Caco-2 (cell line): ENCODE results near the gene LRMDA. TPM values are rescaled to one million over a fixed set of nuclear protein-coding genes. Genes with fewer than 3 reads are reported as not detected.

Source experiments
- BruUV-seq: library from RNA; stranded (reverse); fragments of 400-500 nt; replicated peaks from 2 replicates; lab custom pipeline; 2021; lab: Mats Ljungman, UMichigan
- CTCF ChIA-PET: fragments of 300-600 bp; sonication (Branson Sonifier 250); formaldehyde crosslinking; loops from one replicate; lab custom pipeline; 2022; ENCODE audit warnings: antibody characterized with exemption; lab: Charles Lee
- POLR2A ChIA-PET: fragments of 300-600 bp; sonication (Branson Sonifier 250); formaldehyde crosslinking; loops from one replicate; lab custom pipeline; 2022; ENCODE audit warnings: antibody characterized with exemption; lab: Charles Lee
- DNase-seq, 2 experiments: peaks; one replicate each; pipeline versions ENCODE4 v3.0.0 to v3.0.0-alpha.2; 2020 to 2022
- H3K27me3 ChIP-seq: replicated peaks from 2 replicates; pipeline ENCODE4 v1.6.0; 2011; ENCODE audit warnings: low read length; ENCODE audit not compliant: control insufficient read depth, insufficient read depth
- H3K36me3 ChIP-seq: 2 replicates; pipeline ENCODE4 v1.5.1; 2011; ENCODE audit warnings: low read length; ENCODE audit not compliant: control insufficient read depth, insufficient read depth
- H3K4me1 ChIP-seq: fragments of 250-450 bp; sonication (Bioruptor Pico); 2 replicates; pipeline ENCODE4 v1.5.1; 2020; ENCODE audit warnings: mild to moderate bottlenecking
- H3K4me3 ChIP-seq: 2 replicates; pipeline ENCODE4 v1.5.1; 2011; ENCODE audit warnings: low read depth, mild to moderate bottlenecking, control low read depth, low read length
- H3K9me3 ChIP-seq: fragments of 250-450 bp; sonication (Bioruptor Pico); 2 replicates; pipeline ENCODE4 v1.5.1; 2020; ENCODE audit warnings: mild to moderate bottlenecking, moderate library complexity
- H3K27ac Mint-ChIP-seq: one replicate; pipeline ENCODE4 v1.8.0; 2022; ENCODE audit warnings: mixed read lengths; ENCODE audit not compliant: unreplicated experiment
- H3K27me3 Mint-ChIP-seq: one replicate; pipeline ENCODE4 v1.8.0; 2022; ENCODE audit warnings: mixed read lengths; ENCODE audit not compliant: insufficient read depth, unreplicated experiment
- H3K36me3 Mint-ChIP-seq: one replicate; pipeline ENCODE4 v1.8.0; 2022; ENCODE audit warnings: mild to moderate bottlenecking, mixed read lengths; ENCODE audit not compliant: insufficient read depth, unreplicated experiment
- H3K4me1 Mint-ChIP-seq: one replicate; pipeline ENCODE4 v1.8.0; 2022; ENCODE audit warnings: low read depth, mixed read lengths; ENCODE audit not compliant: unreplicated experiment
- H3K4me3 Mint-ChIP-seq: one replicate; pipeline ENCODE4 v1.8.0; 2022; ENCODE audit warnings: mild to moderate bottlenecking, moderate library complexity, mixed read lengths; ENCODE audit not compliant: unreplicated experiment
- H3K9me3 Mint-ChIP-seq: one replicate; pipeline ENCODE4 v1.8.0; 2022; ENCODE audit warnings: mixed read lengths; ENCODE audit not compliant: unreplicated experiment
- CTCF ChIP-seq, 2 experiments: fragments of 200-600 bp in 1 of 2; IDR thresholded peaks; 1 replicate in 1 of 2; 2 replicates in 1 of 2; pipeline versions ENCODE4 v1.5.1 to v1.8.0; 2011 to 2022; ENCODE audit warnings: antibody characterized with exemption in 1 of 2, control low read depth in 1 of 2, inconsistent platforms in 1 of 2, low read depth in 1 of 2, low read length in 1 of 2, mild to moderate bottlenecking in 1 of 2, moderate library complexity in 1 of 2; ENCODE audit not compliant: insufficient read depth in 1 of 2, severe bottlenecking in 1 of 2, unreplicated experiment in 1 of 2
- intact Hi-C: fragments of 100-400 bp; cut with micrococcal nuclease; formaldehyde crosslinking; loops from one replicate; pipeline ENCODE4 v1.10.0; 2022; ENCODE audit not compliant: unreplicated experiment
- total RNA-seq: library from RNA; stranded (reverse); gene quantifications from 2 replicates; pipeline ENCODE4 v1.2.3, GENCODE V29; 2022

Gene LRMDA
- total RNA-seq, 1 experiment from 2014 or later = 18.5 TPM

GRCh38 chr10:76296957-76297356 lies 865.5 kb downstream of the LRMDA start:
- ChIA-PET CTCF (no interaction called here), POLR2A (no interaction called here)
- no peaks in the 10 kb centered on the region for H3K9me3 ChIP-seq
- BruUV-seq = no TSS peak
- H3K4me3 Mint-ChIP-seq = no peak overlapping the region
- no peaks in the 10 kb centered on the region for H3K36me3 ChIP-seq
- DNase-seq = no peak
- no peaks in the 10 kb centered on the region for H3K36me3 Mint-ChIP-seq
- H3K27me3 ChIP-seq = no peaks in the 10 kb centered on the region
- H3K9me3 Mint-ChIP-seq = peaks cover 27% of the 10 kb centered on the region
- no peak overlapping the region for H3K27ac Mint-ChIP-seq
- no peak overlapping the region for H3K4me3 ChIP-seq
- no peak for TF ChIP-seq CTCF (IDR thresholded peaks at IDR 0.05; ENCODE audit: insufficient read depth in 1 of 2, low read depth in 1 of 2, low read length in 1 of 2, severe bottlenecking in 1 of 2, unreplicated experiment in 1 of 2)
- H3K4me1 ChIP-seq = peaks cover 12% of the 10 kb centered on the region
- peaks cover 16% of the 10 kb centered on the region for H3K4me1 Mint-ChIP-seq
- H3K27me3 Mint-ChIP-seq = no peaks in the 10 kb centered on the region
- intact Hi-C loops = no loop called here

- Mint-ChIP-seq H3K27ac (no peak overlapping the region), H3K4me1 (peaks cover 20% of the 10 kb centered on the region), H3K4me3 (no peak overlapping the region), H3K36me3 (no peaks in the 10 kb centered on the region), H3K27me3 (no peaks in the 10 kb centered on the region), H3K9me3 (peaks cover 27% of the 10 kb centered on the region)
- no peak for DNase-seq
- no TSS peak for BruUV-seq
- intact Hi-C loops = no loop called here
- H3K27me3 ChIP-seq = no peaks in the 10 kb centered on the region
- CTCF ChIA-PET = interaction anchor here (0.6 kb wide), 1 partner anchor 175 kb away, joined by 3 read pairs; no protein-coding TSS in a partner anchor
- TF ChIP-seq CTCF (IDR thresholded peaks at IDR 0.05; ENCODE audit: insufficient read depth in 1 of 2, low read depth in 1 of 2, low read length in 1 of 2, severe bottlenecking in 1 of 2, unreplicated experiment in 1 of 2) = no peak
- no peaks in the 10 kb centered on the region for H3K9me3 ChIP-seq
- no peak overlapping the region for H3K4me3 ChIP-seq
- H3K4me1 ChIP-seq = peaks cover 16% of the 10 kb centered on the region
- POLR2A ChIA-PET = no interaction called here
- no peaks in the 10 kb centered on the region for H3K36me3 ChIP-seq
Measured at GRCh38 chr10:76297358-76297757, 865.9 kb downstream of the LRMDA start.

- intact Hi-C loops = no loop called here
- no TSS peak for BruUV-seq
- H3K27ac Mint-ChIP-seq = no peak overlapping the region
- Histone ChIP-seq H3K9me3 (no peaks in the 10 kb centered on the region), H3K27me3 (no peaks in the 10 kb centered on the region), H3K4me3 (no peak overlapping the region), H3K36me3 (no peaks in the 10 kb centered on the region), H3K4me1 (peaks cover 20% of the 10 kb centered on the region)
- TF ChIP-seq CTCF (IDR thresholded peaks at IDR 0.05; ENCODE audit: insufficient read depth in 1 of 2, low read depth in 1 of 2, low read length in 1 of 2, severe bottlenecking in 1 of 2, unreplicated experiment in 1 of 2) = no peak
- DNase-seq = no peak
- H3K27me3 Mint-ChIP-seq = no peaks in the 10 kb centered on the region
- H3K36me3 Mint-ChIP-seq = no peaks in the 10 kb centered on the region
- H3K4me1 Mint-ChIP-seq = peaks cover 24% of the 10 kb centered on the region
- POLR2A ChIA-PET = no interaction called here
- CTCF ChIA-PET = interaction anchor here (0.6 kb wide), 1 partner anchor 175 kb away, joined by 3 read pairs; no protein-coding TSS in a partner anchor
- H3K4me3 Mint-ChIP-seq = no peak overlapping the region
- H3K9me3 Mint-ChIP-seq = peaks cover 27% of the 10 kb centered on the region
Measured at GRCh38 chr10:76297780-76298281, 866.4 kb downstream of the LRMDA start.
